ENCODE results near the gene PARP1. TPM values are rescaled to one million over a fixed set of nuclear protein-coding genes. Genes with fewer than 3 reads are reported as not detected.
"Not testable (repeated sequence)": the region's sequence is repeated elsewhere in the genome, so short reads cannot be mapped to it uniquely, and the experiment has no call there.

The PARP1 gene
- total RNA-seq, 1 donor from 2014 or later: 237 TPM

- Histone ChIP-seq H3K27ac (no peak overlapping the region), H3K4me2 (no peak overlapping the region), H3K79me2 (ENCODE audit: low read depth) (no peaks in the 10 kb centered on the region), H4K20me1 (ENCODE audit: low read depth) (no peaks in the 10 kb centered on the region), H3F3A (ENCODE audit: low read depth) (no peaks in the 10 kb centered on the region), H3K36me3 (no peaks in the 10 kb centered on the region), H2AFZ (replicated peaks) (peak overlapping the region; percentile 42), H3K9me3 (ENCODE audit: low read depth) (no peaks in the 10 kb centered on the region), H3K9ac (no peak overlapping the region), H3K4me3 (no peak overlapping the region), H3K27me3 (no peaks in the 10 kb centered on the region), H3K4me1 (no peaks in the 10 kb centered on the region)
- Mint-ChIP-seq H3K27ac (no peak overlapping the region), H3K9me3 (no peaks in the 10 kb centered on the region), H3K36me3 (no peaks in the 10 kb centered on the region), H3K27me3 (ENCODE audit: insufficient read depth, low read depth) (peaks cover 6% of the 10 kb centered on the region), H3K4me1 (no peaks in the 10 kb centered on the region), H3K4me3 (no peak overlapping the region)
- TF ChIP-seq, protein P1, sequence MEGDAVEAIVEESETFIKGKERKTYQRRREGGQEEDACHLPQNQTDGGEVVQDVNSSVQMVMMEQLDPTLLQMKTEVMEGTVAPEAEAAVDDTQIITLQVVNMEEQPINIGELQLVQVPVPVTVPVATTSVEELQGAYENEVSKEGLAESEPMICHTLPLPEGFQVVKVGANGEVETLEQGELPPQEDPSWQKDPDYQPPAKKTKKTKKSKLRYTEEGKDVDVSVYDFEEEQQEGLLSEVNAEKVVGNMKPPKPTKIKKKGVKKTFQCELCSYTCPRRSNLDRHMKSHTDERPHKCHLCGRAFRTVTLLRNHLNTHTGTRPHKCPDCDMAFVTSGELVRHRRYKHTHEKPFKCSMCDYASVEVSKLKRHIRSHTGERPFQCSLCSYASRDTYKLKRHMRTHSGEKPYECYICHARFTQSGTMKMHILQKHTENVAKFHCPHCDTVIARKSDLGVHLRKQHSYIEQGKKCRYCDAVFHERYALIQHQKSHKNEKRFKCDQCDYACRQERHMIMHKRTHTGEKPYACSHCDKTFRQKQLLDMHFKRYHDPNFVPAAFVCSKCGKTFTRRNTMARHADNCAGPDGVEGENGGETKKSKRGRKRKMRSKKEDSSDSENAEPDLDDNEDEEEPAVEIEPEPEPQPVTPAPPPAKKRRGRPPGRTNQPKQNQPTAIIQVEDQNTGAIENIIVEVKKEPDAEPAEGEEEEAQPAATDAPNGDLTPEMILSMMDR (IDR thresholded peaks at IDR 0.05): no peak
- TF ChIP-seq EZH2phosphoT487 (IDR thresholded peaks at IDR 0.05) (no peak), EZH2 (IDR thresholded peaks at IDR 0.05) (no peak)
- no peak for DNase-seq (ENCODE audit: low spot score)
Observed at GRCh38 chr1:226436472-226436854, 28.6 kb upstream of the PARP1 start.

DNA sequence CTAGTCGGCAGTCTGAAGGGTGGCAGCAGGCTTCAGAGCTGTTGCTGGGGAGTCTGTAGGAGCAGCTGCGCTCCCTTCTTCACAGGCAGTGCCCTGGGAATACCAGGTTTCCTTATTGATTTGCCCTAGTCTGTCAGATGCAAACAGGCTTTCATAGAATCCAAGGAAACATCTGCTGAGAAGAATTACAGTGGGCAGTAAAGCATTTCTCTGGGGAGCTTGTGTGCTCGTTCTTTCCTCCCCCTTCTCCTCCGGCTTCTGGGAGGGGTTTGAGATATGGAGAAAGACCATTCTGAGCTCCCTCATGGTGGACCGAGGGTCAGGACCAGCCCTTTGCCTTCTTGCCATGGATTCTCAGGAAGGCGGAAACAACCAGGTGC is 25.4 kb upstream of the PARP1 start:
- H2AFZ ChIP-seq (replicated peaks): no peak overlapping the region
- H3K27ac Mint-ChIP-seq: peak overlapping the region; percentile 72
- no peak overlapping the region for H3K9ac ChIP-seq
- no peak overlapping the region for H3K4me2 ChIP-seq
- no peaks in the 10 kb centered on the region for H3K36me3 Mint-ChIP-seq
- H3K9me3 ChIP-seq (ENCODE audit: low read depth): no peaks in the 10 kb centered on the region
- H3K27ac ChIP-seq: no peak overlapping the region
- DNase-seq (ENCODE audit: low spot score): no peak
- H3K4me3 ChIP-seq: no peak overlapping the region
- H3K9me3 Mint-ChIP-seq: no peaks in the 10 kb centered on the region
- H3K4me3 Mint-ChIP-seq: no peak overlapping the region
- H3K4me1 Mint-ChIP-seq: peaks cover 8% of the 10 kb centered on the region
- no peaks in the 10 kb centered on the region for H3K79me2 ChIP-seq (ENCODE audit: low read depth)
- H3F3A ChIP-seq (ENCODE audit: low read depth): no peaks in the 10 kb centered on the region
- no peaks in the 10 kb centered on the region for H4K20me1 ChIP-seq (ENCODE audit: low read depth)
- TF ChIP-seq EZH2phosphoT487 (IDR thresholded peaks at IDR 0.05) (no peak), EZH2 (IDR thresholded peaks at IDR 0.05) (no peak)
- TF ChIP-seq, protein P1 (IDR thresholded peaks at IDR 0.05): no peak
- H3K4me1 ChIP-seq: peaks cover 8% of the 10 kb centered on the region
- peaks cover 7% of the 10 kb centered on the region for H3K27me3 Mint-ChIP-seq (ENCODE audit: insufficient read depth, low read depth)
- H3K27me3 ChIP-seq: no peaks in the 10 kb centered on the region
- H3K36me3 ChIP-seq: no peaks in the 10 kb centered on the region

DNA sequence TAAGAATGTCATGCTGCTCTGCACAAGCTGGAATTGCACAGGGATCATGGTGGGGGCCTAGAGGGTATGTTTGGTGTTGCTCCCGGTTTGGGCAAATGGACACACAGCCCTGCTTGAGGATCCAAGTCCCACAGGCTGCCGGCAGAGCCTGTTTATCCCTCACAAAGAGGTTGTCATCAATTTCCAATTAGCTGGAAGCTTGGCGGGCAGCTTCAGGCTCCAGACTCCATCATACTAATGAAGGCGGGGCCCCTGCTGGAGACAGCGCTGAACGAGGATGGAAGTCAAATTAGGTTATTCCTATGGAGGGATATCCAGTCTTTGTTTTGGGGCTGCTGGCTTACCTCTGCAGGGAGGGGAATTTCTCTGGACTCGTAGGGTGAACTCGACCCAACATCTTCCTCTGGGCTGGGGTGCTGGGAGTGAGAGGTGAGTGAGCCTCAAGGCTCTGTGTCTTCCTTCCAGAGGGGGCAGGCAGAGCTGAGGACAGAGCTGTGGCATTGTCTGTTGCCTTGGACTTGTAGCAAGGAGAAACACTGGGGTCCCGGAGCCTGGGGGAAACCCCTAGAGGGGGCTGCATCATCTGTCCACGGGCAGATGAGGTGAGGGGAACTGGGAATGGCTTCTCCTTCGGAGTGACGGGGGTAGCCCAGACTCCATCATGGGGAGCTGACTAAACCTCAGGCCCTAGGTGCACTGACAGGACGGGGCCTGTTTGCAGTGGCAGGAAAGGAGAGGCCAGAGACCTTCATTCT is 24.9 kb upstream of the PARP1 start:
- H3K27me3 Mint-ChIP-seq (ENCODE audit: insufficient read depth, low read depth): peaks cover 7% of the 10 kb centered on the region
- peaks cover 11% of the 10 kb centered on the region for H3K4me1 ChIP-seq
- H3K9me3 ChIP-seq (ENCODE audit: low read depth): no peaks in the 10 kb centered on the region
- H3K27ac Mint-ChIP-seq: peak overlapping the region; percentile 72
- TF ChIP-seq EZH2 (IDR thresholded peaks at IDR 0.05) (no peak), EZH2phosphoT487 (IDR thresholded peaks at IDR 0.05) (no peak)
- TF ChIP-seq, protein P1 (IDR thresholded peaks at IDR 0.05): no peak
- no peaks in the 10 kb centered on the region for H3K9me3 Mint-ChIP-seq
- no peak overlapping the region for H3K4me3 ChIP-seq
- no peaks in the 10 kb centered on the region for H3K79me2 ChIP-seq (ENCODE audit: low read depth)
- no peaks in the 10 kb centered on the region for H3K36me3 ChIP-seq
- H2AFZ ChIP-seq (replicated peaks): no peak overlapping the region
- no peaks in the 10 kb centered on the region for H3K27me3 ChIP-seq
- no peak overlapping the region for H3K9ac ChIP-seq
- no peaks in the 10 kb centered on the region for H3F3A ChIP-seq (ENCODE audit: low read depth)
- no peaks in the 10 kb centered on the region for H3K36me3 Mint-ChIP-seq
- no peak overlapping the region for H3K4me2 ChIP-seq
- H3K27ac ChIP-seq: no peak overlapping the region
- H4K20me1 ChIP-seq (ENCODE audit: low read depth): no peaks in the 10 kb centered on the region
- no peak overlapping the region for H3K4me3 Mint-ChIP-seq
- H3K4me1 Mint-ChIP-seq: peaks cover 11% of the 10 kb centered on the region
- DNase-seq (ENCODE audit: low spot score): no peak

DNA sequence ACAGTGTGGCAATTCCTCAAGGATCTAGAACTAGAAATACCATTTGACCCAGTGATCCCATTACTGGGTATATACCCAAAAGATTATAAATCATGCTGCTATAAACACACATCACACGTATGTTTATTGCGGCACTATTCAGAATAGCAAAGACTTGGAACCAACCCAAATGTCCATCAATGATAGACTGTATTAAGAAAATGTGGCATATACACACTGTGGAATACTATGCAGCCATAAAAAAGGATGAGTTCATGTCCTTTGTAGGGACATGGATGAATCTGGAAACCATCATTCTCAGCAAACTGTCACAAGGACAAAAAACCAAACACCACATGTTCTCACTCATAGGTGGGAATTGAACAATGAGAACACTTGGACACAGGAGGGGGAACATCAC is 24.0 kb upstream of the PARP1 start:
- not testable (repeated sequence) for H3K9ac ChIP-seq; H3K36me3 Mint-ChIP-seq; H3K4me2 ChIP-seq; H4K20me1 ChIP-seq (ENCODE audit: low read depth); H3F3A ChIP-seq (ENCODE audit: low read depth); H3K4me3 ChIP-seq; H3K36me3 ChIP-seq; H3K9me3 ChIP-seq (ENCODE audit: low read depth); H3K27ac Mint-ChIP-seq; DNase-seq (ENCODE audit: low spot score); H3K79me2 ChIP-seq (ENCODE audit: low read depth); H3K27ac ChIP-seq; H3K27me3 ChIP-seq; H3K9me3 Mint-ChIP-seq; H2AFZ ChIP-seq (replicated peaks); H3K4me3 Mint-ChIP-seq
- Mint-ChIP-seq H3K27me3 (ENCODE audit: insufficient read depth, low read depth) (peaks cover 11% of the 10 kb centered on the region), H3K4me1 (peaks cover 11% of the 10 kb centered on the region)
- H3K4me1 ChIP-seq: peaks cover 11% of the 10 kb centered on the region

All from neural progenitor cell (in vitro differentiated cells).